ENCODE measurements around the gene ADCY9.
"Not testable (repeated sequence)": the region's sequence is repeated elsewhere in the genome, so short reads cannot be mapped to it uniquely, and the experiment has no call there.

The ADCY9 gene

DNA sequence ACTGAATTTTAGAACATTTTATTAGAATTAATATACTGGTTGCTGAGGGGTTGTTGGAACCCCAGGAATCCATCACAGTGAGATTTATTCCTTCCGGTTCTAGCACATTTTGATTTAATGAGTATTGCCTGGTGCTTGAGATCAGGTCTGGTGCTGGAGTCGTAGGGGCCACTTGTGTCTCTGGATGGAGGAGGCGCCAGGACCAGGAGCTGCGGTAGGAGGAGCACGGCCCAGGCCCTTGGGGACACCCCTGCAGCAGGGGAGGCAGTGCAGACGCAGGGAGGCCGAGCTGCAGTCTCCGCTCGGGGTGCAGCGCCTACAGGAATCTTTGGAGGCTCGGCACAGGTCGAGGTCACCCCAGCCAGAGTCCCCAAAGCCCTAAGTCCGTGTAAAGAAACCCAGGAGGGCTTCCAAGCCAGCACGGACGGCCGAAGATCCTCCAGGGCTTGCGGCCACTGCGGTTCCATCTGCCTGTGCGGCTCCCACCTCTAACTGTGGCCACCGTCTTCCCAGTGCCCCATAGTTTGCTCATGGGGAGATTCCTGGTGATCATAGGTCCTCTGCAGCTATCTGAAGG lies 169.6 kb downstream of the ADCY9 start:
- no peak for DNase-seq

DNA sequence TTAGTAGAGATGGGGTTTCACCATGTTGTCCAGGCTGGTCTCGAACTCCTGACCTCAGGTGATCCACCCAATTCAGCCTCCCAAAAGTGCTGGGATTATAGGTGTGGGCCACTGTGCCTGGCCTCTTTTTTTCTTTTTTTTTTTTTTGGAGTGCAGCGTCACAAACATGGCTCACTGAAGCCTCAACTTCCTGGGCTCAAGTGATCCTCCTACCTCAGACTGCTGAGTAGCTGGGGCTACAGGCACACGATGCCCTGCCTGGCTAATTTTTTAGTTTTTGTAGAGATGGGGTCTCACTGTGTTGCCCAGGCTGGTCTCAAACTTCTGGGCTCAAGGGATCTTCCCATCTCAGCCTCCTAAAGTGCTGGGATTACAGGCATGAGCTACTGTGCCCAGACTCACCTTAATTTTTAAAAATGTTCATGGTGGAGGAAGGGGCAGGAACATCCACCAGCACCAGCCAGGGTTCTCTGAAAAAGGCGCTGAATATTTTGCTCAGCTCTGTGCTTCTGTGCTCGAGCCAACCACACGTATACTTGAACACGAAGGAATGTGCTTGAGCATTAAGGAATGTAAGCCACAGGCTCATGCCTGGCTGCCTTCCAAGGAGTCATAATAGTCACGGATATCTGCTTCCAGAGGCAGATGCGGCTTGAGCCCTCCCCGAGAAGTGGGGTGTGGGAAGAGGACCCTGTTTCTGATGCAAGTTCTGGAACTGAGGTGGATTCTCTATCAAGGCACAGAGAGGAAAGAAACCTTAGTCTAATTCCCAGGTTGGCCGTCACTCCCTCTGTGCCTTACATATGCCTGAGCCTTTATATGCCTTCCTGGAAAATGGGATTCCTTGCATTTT lies 170.3 kb downstream of the ADCY9 start:
- no peak for DNase-seq

DNA sequence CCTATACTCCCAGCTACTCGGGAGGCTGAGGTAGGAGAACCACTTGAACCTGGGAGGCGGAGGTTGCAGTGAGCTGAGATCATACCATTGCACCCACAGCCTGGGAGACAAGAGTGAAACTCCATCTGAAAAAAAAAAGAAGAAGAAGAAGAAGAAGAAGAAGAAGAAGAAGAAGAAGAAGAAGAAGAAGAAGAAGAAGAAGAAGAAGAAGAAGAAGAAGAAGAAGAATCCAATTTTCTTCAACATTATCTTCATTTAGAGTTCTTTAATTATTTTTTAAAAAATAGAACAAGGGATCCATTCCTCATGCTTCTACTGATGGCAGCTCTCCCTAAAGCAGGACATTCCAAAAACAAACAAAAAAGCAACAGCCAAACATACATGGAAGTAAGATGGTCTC lies 171.8 kb downstream of the ADCY9 start:
- DNase-seq, result not testable (repeated sequence)

DNA sequence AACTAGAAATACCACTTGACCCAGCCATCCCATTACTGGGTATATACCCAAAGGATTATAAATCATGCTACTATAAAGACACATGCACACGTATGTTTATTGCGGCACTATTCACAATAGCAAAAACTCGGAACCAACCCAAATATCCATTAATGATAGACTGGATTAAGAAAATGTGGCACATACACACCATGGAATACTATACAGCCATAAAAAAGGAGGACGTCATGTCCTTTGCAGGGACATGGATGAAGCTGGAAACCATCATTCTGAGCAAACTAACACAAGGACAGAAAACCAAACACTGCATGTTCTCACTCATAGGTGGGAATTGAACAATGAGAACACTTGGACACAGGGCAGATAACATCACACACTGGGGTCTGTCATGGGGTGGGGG lies 174.1 kb downstream of the ADCY9 start:
- DNase-seq, result not testable (repeated sequence)

DNA sequence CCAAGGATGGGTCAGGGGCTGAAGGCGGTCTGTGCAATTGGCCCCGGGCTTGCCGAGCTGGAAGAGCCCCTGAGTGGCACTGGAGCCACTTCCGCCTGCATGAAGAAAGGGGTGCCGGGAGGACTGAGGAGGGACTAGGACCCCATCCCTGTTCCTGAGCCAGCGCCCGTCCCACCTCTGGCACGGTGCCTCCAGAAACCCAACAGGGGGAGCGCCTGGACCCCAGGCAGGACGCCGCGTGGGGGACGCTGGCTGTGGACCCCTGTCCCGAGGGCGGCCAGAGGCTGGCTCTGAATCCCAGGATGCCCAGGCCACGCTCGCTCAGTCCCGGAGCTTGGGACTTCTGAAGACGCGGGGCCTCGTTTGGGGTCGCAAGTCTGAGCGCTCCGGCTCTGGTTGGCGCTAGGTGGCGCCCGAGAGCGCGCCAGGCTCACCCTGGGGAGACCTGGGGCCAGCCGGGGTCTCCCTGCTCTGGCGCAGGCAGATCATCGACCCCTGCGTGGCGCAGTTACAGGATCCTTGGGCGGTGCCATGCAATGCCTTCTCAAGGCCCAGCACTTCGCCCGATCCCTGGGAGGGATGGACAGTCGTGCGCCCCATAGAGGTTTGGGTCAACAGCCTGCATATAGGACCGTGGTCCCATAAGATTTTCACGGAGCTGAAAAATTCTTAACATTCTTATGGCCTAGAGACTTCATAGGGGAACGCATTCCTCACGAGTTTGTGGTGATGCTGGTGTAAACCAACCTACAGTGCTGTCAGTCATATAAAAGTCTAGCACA lies 177.2 kb downstream of the ADCY9 start:
- no peak for DNase-seq

DNA sequence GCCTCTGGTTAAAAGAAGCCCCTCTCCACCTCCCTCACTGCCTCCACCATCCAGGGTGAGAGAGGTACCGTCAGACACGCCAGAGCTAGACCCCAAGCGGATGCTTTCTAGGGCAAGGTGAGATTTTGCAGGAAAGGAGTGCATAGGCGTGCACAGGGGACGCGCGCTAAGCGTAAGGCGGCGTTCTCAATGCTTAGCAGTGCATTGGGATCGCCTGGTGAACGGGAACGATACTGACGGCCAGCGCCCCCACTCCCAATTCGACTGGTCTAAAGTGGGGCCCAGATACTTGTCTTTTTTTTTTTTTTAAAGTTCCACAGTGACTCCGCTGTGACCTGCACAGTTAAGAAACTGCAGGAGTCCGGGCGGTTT lies 177.8 kb downstream of the ADCY9 start:
- no peak for DNase-seq

DNA sequence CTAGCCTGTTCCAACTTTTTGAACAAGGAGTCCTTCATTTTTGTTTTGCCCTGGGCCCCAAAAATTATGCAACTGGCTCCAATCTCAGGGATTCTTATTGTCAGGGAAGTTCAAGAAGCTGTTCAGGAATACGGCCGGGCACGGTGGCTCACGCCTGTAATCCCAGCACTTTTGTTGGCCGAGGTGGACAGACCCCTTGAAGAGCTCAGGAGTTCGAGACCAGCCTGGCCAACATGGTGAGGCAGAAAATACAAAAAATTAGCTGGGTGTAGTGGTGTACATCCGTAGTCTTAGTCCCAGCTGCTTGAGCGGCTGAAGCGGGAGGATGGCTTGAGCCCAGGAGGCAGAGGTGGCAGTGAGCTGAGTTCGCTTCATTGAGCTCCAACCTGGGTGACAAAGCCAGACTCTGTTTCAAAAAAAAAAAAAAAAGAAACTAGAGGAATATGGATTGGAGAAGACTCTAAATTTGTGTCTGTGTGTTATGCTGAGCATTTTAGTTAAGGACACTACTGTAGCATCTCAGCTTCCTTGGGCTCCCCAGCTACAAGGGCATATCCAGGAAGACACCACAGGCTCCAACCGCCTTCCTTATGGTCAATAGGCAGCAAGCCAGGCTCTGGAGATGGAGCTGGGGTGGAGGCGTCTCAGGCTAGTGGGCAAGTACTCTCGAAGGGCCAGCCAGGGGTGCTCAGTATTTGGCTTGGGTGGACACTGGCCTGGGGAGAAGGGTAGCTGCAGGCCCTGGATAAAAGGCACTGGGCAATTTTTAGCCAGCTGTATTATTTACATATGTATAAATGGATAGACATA lies 179.0 kb downstream of the ADCY9 start:
- no peak for DNase-seq

DNA sequence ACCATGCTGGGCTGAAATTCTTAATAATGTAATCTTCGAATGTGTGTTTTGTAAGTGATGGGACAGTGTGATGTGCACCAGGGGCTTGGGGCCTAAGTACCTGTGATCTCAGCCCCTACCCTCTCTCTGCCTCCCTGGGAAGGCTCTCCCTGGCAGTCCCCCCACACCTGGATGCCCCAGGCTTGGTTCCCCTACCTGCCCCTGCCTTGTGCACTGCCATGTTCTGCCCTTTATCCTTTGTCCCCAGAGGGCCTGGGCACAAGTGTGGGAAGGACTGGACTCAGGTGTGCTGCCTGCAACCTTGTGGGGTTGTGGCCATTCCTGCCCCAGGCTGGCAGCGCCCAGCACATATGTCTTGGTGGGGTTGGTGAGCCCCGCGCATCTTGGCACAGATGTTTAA lies 180.3 kb downstream of the ADCY9 start:
- no peak for DNase-seq

DNA sequence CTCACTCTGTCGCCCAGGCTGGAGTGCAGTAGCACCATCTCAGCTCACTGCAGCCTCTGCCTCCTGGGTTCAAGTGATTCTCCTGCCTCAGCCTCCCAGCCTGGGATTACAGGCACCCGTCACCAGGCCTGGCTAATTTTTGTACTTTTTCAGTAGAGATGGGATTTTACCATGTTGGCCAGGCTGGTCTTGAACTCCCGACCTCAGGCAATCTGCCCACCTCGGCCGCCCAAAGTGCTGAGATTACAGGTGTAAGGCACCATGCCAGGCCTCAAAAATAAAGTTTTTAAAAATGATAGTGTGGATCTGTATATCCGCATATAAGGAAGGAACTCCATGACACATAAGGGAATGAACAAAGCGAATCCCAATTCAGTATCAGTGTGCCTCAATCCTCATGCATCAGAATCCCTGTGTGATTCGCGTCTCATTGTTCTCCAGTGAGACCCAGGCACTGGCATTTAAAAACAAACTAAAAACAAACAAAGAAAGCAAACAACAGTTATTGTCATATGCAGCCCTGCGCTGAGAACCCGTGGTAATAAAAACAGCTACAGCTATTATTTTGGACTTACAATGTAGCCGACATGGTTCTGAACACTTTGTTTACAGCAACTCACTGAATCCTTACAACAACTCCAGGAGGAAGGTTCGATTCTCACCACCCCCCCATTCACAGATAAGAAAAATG lies 181.6 kb downstream of the ADCY9 start:
- DNase-seq, result no peak

DNA sequence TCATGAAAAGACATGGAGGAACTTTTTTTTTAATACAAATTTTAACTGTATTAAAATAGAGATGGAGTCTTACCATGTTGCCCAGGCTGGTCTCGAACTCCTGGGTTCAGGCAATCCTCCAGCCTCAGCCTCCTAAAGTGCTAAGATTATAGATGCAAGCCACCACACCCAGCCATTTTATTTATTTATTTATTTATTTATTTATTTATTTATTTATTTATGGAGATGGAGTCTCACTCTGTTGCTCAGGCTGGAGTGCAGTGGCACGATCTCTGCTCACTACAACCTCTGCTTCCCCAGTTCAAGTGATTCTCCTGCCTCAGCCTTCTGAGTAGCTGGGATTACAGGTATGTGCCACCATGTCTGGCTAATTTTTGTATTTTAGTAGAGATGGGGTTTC lies 189.1 kb downstream of the ADCY9 start:
- DNase-seq, result not testable (repeated sequence)

DNA sequence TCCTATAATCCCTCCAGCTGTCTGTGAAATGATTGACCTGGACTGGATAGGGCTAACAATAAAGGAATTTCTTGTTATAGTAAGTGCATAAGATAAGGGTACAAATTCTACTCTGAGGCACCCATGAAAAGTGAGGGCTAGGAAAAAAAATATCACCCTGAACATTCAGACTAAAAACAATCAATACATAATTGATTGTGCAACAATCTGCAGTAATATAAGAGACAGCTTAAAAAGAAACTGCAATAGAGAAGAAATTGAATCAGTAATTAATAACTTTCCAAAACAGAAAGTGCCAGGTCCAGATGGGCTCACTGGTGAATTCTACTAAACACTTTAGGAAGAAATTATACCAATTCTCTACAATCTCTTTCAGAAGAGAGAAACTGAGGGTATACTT lies 191.5 kb downstream of the ADCY9 start:
- DNase-seq, result no peak

DNA sequence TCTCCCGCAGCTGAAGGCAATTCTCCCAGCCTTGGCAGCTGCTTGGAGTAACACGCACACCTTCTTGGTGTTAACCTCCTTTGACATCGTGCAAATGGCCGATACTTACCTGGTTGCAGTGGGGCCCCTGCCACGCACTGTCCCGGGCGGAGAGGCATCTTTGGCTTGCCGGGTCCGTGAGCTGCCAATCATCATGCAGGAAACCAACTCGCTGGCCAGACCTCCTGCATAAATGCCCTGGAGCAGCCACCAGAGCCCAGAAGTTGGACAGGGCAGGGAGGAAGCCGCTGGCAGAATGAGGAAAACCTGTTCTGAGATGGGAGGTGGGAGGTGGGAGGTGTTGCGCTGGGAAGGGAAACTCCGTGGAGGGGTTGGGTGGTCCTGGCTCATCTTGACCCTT lies 194.0 kb downstream of the ADCY9 start:
- DNase-seq, result no peak

DNA sequence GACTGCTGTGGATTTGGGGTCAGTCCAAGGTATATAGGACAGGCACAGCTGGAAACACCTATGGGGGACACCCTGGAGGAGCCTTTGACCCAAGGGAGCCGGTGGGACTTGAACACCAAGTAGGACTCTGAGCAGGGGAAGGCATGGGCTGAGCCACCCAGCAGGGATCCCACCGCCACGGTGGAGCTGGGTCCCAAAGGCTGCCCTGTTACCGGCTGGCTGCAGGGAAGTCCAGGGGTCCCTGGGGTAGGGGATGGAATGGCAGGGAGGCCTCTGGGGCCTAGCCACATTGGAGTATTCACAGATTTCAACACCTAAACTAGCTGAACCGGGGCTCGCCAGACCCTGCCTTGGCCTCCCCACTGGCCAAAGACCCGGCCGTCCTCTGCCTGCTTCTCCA lies 196.0 kb downstream of the ADCY9 start:
- no peak for DNase-seq

DNA sequence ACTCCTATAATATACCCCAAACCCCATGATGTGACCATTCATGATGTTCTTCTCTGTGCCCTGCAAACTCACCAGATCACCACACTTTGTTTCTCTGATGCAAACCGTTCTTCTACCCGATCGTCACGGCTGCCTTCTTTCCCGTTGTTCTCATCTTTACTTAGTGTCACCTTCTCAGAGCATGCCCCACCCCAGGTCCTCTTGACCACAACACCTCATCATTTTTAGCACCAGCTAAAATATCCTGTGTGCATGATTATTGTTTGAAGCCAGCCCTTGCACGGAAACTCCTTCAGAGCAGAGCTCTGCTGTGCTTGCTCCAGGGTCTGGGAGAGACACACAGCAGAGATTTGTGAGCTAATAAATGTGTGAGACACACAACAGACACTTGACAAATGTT lies 196.8 kb downstream of the ADCY9 start:
- no peak for DNase-seq

DNA sequence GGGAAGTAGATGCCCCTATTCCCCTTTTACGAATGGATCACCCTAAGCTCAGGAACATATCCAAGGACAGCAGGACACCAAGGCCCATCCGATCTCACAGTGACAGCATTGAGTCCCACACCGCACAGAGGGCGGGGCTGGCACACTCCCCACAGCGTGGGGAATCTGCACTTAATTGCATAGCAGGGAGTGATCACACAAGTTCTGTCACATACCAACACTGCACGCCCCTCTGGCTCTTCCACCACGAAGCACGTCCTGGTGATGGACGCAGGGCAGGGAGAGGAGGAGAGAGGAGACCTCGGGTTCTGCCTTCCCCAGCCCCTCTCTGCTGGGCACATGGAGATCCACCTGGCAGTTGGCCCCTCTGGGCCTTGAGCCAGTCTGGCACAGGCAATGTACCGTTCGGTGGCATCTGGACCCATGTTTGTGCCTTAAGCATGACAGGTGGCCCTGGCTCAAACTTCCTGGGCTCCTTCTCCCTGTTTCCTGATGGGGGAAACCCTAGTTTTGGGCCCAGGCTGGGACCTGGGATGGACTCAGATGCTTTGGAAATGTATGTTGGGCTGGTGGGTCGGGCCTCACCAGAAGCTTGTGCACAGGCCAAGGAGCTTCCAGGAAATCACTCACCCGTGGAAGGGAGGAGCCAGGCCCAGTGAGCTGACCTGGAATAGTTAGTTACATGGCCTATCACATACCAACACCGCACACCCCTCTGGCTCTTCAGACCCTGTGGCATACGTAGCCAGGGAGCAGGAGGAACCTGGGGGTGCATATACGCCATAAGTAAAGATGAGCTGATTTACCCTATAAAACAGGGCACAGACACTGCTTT lies 200.6 kb downstream of the ADCY9 start:
- no peak for DNase-seq

DNA sequence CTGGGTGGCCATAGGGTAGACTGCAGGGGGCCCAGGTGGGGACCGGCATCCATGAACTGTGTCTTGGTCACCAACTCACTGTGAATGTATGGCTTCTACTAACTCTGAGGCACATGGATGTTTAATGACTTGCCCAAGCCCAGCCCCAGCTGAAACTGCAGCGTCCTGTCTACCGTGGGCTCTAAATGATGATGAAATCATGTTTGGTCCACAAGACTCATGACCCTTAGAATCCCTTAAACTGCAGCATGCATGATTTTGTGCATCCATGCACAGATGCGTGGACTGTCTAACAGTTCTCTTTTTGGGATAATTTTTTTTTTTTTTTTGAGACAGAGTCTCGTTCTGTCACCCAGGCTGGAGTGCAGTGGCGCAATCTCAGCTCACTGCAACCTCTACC lies 203.3 kb downstream of the ADCY9 start:
- no peak for DNase-seq

Data from NCI-H1694 treated with DMSO at 0.1 percent for 48 hours (cell line).